Brain microvascular endothelial cell (primary cell): ENCODE measurements around the gene CFL2.
"Not testable (repeated sequence)": the region's sequence is repeated elsewhere in the genome, so short reads cannot be mapped to it uniquely, and the experiment has no call there.

Source experiments
- DNase-seq: peaks from one replicate; pipeline ENCODE4 v3.0.0-alpha.2; 2020
- H3K27ac ChIP-seq: fragments of 250-450 bp; sonication (Bioruptor Pico); 2 replicates; pipeline ENCODE4 v1.5.1; 2020; ENCODE audit warnings: mild to moderate bottlenecking, moderate library complexity
- H3K27me3 ChIP-seq: fragments of 250-450 bp; sonication (Bioruptor Pico); replicated peaks from 2 replicates; pipeline ENCODE4 v1.5.1; 2020; ENCODE audit warnings: mild to moderate bottlenecking
- H3K36me3 ChIP-seq: fragments of 250-450 bp; sonication (Bioruptor Pico); replicated peaks from 2 replicates; pipeline ENCODE4 v1.5.1; 2020; ENCODE audit warnings: mild to moderate bottlenecking
- H3K4me3 ChIP-seq: 2 replicates; pipeline ENCODE4 v1.5.1; 2011; ENCODE audit warnings: low read depth, mild to moderate bottlenecking, control low read depth, low read length, moderate library complexity
- CTCF ChIP-seq: IDR thresholded peaks from 2 replicates; pipeline ENCODE4 v1.5.1; 2011; ENCODE audit warnings: low read depth, mild to moderate bottlenecking, moderate library complexity, low read length, control low read depth, inconsistent platforms; ENCODE audit errors: missing control alignments
- in situ Hi-C: cut with HindIII; loops from 2 replicates; pipeline ENCODE4 v1.10.0; 2017; ENCODE audit warnings: low sequenced_read_pairs, low pct_ligation_motif_present

Gene CFL2

GRCh38 chr14:34749408-34749807 is 35.0 kb upstream of the CFL2 start:
- in situ Hi-C loops: no loop called here
- TF ChIP-seq CTCF: no peak
- Histone ChIP-seq H3K36me3 (no peaks in the 10 kb centered on the region), H3K4me3 (no peak overlapping the region), H3K27ac (no peak overlapping the region), H3K27me3 (no peaks in the 10 kb centered on the region)
- DNase-seq: no peak

GRCh38 chr14:34742270-34743115 is 28.1 kb upstream of the CFL2 start:
- Histone ChIP-seq H3K27ac (no peak overlapping the region), H3K36me3 (no peaks in the 10 kb centered on the region), H3K27me3 (no peaks in the 10 kb centered on the region), H3K4me3 (no peak overlapping the region)
- in situ Hi-C loops: no loop called here
- TF ChIP-seq CTCF: no peak
- DNase-seq: no peak

- no peak for DNase-seq
- in situ Hi-C loops: no loop called here
These were observed 27.4 kb upstream of the CFL2 start for GRCh38 chr14:34741840-34742239.

GRCh38 chr14:34740139-34740538 is 25.7 kb upstream of the CFL2 start:
- peak; percentile 54 for DNase-seq
- in situ Hi-C loops: not testable (repeated sequence)

More at GRCh38 chr14:34741840-34742239, 27.4 kb upstream of the CFL2 start:
- Histone ChIP-seq H3K36me3 (no peaks in the 10 kb centered on the region), H3K27ac (no peak overlapping the region), H3K4me3 (no peak overlapping the region), H3K27me3 (no peaks in the 10 kb centered on the region)
- no peak for TF ChIP-seq CTCF

GRCh38 chr14:34737079-34737478 is 22.7 kb upstream of the CFL2 start:
- in situ Hi-C loops, H3K27ac ChIP-seq, H3K27me3 ChIP-seq, H3K4me3 ChIP-seq, DNase-seq, H3K36me3 ChIP-seq: not testable (repeated sequence)

More at GRCh38 chr14:34740139-34740538, 25.7 kb upstream of the CFL2 start:
- not testable (repeated sequence) for H3K36me3 ChIP-seq, H3K27me3 ChIP-seq, H3K4me3 ChIP-seq, H3K27ac ChIP-seq

- no peak for TF ChIP-seq CTCF
- in situ Hi-C loops: no loop called here
- H3K36me3 ChIP-seq: no peaks in the 10 kb centered on the region
- no peak overlapping the region for H3K27ac ChIP-seq
- DNase-seq: no peak
- no peaks in the 10 kb centered on the region for H3K27me3 ChIP-seq
- no peak overlapping the region for H3K4me3 ChIP-seq
These were observed 18.9 kb upstream of the CFL2 start for GRCh38 chr14:34733245-34733644.

- no peak for DNase-seq
- H3K27ac ChIP-seq: no peak overlapping the region
- H3K4me3 ChIP-seq: no peak overlapping the region
- in situ Hi-C loops: no loop called here
- H3K36me3 ChIP-seq: no peaks in the 10 kb centered on the region
- H3K27me3 ChIP-seq: no peaks in the 10 kb centered on the region
- TF ChIP-seq CTCF: no peak
These were observed 18.4 kb upstream of the CFL2 start for GRCh38 chr14:34732802-34733201.
